Measurements from ENCODE around the gene CAMTA1. TPM values are rescaled to one million over a fixed set of nuclear protein-coding genes. Genes with fewer than 3 reads are reported as not detected.

Gene CAMTA1
- total RNA-seq, 1 donor from 2014 or later = 72.4 TPM

DNA sequence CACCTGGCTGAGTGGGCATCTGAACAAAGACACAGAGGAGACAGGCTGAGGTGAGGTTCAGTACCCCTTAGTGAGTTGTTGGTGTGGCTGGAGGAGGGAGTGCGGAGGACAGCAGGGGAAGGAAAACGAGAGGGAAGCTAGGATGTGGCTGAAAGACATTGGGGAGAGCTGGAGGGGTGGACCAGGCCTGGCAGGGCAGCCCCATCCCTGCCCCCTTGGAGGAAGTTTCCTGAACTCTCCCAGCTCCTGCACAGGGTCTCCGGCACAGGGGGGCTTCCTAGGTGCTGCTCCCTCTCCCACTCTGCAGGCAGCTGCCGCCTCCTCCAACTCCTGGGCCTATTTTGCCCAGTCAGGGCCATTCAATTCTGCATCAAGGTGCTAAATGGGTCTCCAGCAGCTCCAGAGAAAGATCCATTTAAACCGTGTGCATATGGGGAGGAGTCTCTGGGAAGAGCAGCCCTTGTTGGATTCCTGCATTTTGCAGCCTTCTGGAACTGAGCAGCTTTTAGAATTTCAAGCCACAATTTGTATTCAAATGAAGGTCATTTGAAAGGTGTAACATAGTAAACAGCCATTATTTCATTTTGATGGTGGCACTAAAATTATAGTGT is 193.9 kb downstream of the CAMTA1 start:
- intact Hi-C loops (cut with DNase I) = no loop called here
- DNase-seq (ENCODE audit: low spot score) (no peak), ATAC-seq (no peak)

- ATAC-seq = no peak
- no peak for DNase-seq (ENCODE audit: low spot score)
- intact Hi-C loops (cut with DNase I) = loop anchor here (1.0 kb wide), 1 partner anchor 40 kb away; no protein-coding TSS in a partner anchor
Measured at GRCh38 chr1:6981595-6981994, 196.3 kb downstream of the CAMTA1 start.

DNA sequence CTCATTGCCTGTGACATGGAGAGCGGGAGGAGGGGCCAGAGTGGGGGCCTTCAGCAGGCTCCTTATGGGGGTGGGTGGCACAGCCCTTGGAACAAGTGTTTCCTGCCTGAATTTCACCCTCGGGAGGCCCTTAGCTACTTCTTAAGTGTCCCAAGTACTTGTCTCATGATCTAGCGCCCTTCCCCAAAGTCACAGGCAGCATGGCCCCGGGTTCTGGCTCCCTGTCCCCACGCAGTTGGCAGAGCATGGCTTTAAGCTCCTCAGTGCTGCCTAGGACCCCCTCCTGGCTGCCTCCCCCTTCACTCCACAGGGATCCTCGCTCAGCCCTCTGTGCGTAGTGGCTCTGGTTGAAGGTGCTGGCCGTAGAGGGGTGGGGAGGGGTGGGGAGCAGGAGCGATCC is 197.2 kb downstream of the CAMTA1 start:
- ATAC-seq = no peak
- intact Hi-C loops (cut with DNase I) = no loop called here
- DNase-seq (ENCODE audit: low spot score) = no peak

- intact Hi-C loops (cut with DNase I) = no loop called here
- no peak for DNase-seq (ENCODE audit: low spot score)
Measured at GRCh38 chr1:6982860-6983259, 197.6 kb downstream of the CAMTA1 start.

DNA sequence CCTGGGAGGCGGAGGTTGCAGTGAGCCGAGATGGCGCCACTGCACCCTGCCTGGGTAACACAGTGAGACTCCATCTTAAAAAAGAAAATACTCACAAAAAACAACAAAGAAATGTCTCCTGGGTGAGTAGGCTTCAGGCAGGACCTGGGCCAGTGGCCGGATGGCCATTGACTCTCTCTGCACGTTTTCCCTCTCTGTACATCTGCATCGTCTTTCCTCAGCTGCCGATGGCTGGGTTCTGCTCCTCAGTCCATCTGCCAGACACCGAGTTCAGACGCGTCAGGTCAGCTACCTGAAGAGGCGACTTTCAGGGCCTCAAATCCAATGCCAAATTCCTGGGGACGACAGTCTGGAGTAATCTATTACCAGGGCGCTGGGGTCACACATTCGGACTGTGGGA is 199.3 kb downstream of the CAMTA1 start:
- intact Hi-C loops (cut with DNase I) = no loop called here
- no peak for DNase-seq (ENCODE audit: low spot score)
- no peak for ATAC-seq

More at GRCh38 chr1:6982860-6983259, 197.6 kb downstream of the CAMTA1 start:
- ATAC-seq = no peak

DNA sequence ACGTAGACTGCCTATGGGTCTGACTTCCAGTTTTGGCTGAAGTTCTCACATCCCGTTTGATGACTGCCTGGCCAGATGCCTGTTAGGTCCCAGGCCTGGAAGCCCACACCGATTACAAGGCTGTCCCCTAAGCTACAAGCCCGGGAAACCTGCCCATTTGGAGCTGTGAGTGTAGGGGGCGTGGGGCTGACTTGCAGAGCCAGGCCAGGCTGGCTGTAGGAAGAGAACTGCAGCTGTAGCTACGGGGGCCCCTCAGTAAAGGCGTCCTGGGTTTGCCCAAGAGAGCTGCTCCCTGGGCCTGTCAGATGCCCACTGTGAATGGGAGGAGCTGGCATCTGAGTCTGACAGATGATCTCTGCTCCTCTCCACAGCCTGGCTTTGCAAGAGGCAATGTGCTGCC is 199.7 kb downstream of the CAMTA1 start:
- intact Hi-C loops (cut with DNase I) = no loop called here
- DNase-seq (ENCODE audit: low spot score) (no peak), ATAC-seq (no peak)

DNA sequence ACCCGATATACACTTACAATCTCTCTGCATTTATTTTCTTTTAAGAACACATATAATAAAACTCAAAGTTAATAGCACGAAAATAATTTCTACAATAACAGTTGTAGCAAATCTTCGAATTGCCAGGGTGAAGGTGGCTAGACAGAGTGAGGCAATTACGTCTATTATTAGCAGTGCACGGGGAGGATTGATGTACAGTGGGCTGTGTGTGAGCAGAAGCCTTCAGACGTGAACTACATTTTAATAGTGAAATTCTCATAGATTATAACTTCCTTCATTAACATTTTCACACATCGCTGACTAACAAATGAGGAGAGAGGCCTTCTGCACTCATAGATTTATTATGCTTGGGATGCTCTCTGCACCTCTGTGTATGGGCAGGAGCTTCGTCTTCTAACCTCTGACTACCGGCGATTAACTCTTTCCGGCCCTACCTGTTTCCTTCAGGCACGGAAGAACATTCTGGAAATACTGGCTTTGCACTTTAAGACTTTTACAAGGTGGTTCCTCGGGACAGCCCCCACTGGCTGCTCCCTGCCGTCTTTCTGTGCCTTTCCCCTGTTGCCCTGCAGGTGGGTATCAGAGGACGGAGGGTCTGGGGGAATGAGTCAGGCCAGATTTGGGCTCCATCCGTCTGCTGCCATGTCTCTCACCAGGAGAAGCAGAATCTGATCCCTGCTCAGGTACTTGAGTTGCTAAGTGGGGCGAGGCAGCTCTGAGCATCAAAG is 200.5 kb downstream of the CAMTA1 start:
- DNase-seq (ENCODE audit: low spot score) (no peak), ATAC-seq (no peak)
- intact Hi-C loops (cut with DNase I) = no loop called here

DNA sequence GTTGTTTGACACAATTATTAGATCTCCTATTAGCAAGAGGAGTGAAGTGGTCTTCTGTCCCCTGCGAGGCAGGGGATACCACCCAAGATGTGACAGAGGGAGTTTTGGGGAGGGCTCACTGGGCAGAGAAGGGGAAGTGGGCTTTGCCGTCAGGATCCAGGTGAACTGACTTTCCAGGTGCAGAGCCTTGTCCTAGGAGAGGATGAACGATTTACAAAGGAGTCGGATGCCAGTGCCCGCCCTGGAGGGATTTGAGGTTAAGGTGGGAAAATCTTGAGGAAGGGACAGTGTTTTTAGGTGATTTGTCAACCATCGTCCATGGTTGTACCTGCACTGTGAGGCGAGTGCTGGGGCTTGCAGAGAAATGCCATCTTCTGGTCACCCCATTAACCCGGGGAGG is 201.0 kb downstream of the CAMTA1 start:
- no peak for ATAC-seq
- DNase-seq (ENCODE audit: low spot score) = no peak
- intact Hi-C loops (cut with DNase I) = no loop called here

- intact Hi-C loops (cut with DNase I) = no loop called here
- DNase-seq (ENCODE audit: low spot score) (no peak), ATAC-seq (no peak)
Measured at GRCh38 chr1:6987940-6988339, 202.7 kb downstream of the CAMTA1 start.

GRCh38 chr1:6988796-6989195 is 203.5 kb downstream of the CAMTA1 start:
- DNase-seq (ENCODE audit: low spot score) = no peak
- intact Hi-C loops (cut with DNase I) = no loop called here
- no peak for ATAC-seq

GRCh38 chr1:6989212-6990159 is 204.2 kb downstream of the CAMTA1 start:
- intact Hi-C loops (cut with DNase I) = no loop called here
- DNase-seq (ENCODE audit: low spot score) (no peak), ATAC-seq (no peak)

GRCh38 chr1:6991266-6991665 is 206.0 kb downstream of the CAMTA1 start:
- no peak for ATAC-seq
- no peak for DNase-seq (ENCODE audit: low spot score)
- intact Hi-C loops (cut with DNase I) = no loop called here

GRCh38 chr1:6995789-6996188 is 210.5 kb downstream of the CAMTA1 start:
- no peak for DNase-seq (ENCODE audit: low spot score)
- intact Hi-C loops (cut with DNase I) = no loop called here
- ATAC-seq = no peak

- no peak for ATAC-seq
Measured at GRCh38 chr1:6996371-6996770, 211.1 kb downstream of the CAMTA1 start.

DNA sequence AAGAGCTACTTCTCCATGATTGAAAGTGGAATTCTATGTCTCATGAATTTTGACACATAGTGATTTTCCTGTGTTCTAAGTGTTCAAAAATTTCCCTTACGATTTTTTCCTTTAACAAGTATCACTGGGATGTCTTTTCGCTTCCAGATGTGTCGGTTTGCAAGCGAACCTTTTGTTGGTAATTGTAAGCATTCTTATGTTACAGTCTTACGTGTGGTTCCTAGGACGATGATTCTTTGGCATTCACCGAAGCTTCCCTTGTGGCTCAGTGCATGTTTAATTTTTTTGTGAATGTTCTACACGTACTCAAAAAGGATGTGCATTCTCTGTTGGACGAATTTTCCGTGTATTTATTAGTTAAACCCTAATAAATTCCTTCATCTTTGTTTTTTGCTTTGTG is 211.6 kb downstream of the CAMTA1 start:
- ATAC-seq = no peak
- DNase-seq (ENCODE audit: low spot score) = no peak
- intact Hi-C loops (cut with DNase I) = no loop called here

More at GRCh38 chr1:6996371-6996770, 211.1 kb downstream of the CAMTA1 start:
- intact Hi-C loops (cut with DNase I) = no loop called here
- no peak for DNase-seq (ENCODE audit: low spot score)

DNA sequence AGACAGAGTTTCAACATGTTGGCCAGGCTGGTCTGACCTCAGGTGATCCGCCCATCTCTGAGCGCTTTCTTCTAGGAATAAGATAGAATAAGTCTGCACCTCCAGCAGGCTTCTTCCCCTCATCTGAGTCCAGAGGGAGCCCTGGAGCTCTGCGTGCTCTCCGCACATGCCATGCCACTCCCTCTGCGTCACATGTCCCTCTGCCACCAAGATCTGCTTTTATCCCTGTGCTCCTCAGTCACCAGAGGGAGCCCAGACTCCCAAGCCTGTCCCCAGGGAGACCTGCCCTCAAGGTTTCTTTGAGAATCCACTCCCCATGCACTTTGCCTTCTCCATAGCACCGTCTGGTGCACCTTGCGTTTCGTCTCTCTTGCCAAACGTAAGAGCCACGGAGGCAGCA is 213.0 kb downstream of the CAMTA1 start:
- intact Hi-C loops (cut with DNase I) = no loop called here
- DNase-seq (ENCODE audit: low spot score) (no peak), ATAC-seq (no peak)

DNA sequence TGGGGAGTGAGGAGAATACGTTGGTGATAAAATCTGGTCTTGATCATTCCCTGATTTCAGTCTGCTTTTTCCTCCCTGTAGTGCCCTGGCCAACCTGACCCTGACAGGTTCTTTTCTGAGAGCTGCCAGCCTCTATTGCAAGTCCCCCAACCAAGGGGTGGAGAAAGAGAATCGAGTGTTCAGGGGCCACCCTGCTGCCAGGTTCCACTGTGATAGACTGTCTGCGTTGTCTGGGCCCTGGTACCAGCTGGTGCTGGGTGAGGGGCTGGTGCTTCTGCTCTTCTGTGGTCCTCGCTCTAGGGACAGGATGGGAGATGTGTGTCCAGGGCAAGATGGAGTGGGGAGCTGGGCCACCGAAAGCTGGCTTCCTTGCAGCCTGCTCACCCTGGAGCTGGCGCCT is 214.6 kb downstream of the CAMTA1 start:
- ATAC-seq (no peak), DNase-seq (ENCODE audit: low spot score) (no peak)
- intact Hi-C loops (cut with DNase I) = no loop called here

GRCh38 chr1:7000720-7001119 is 215.5 kb downstream of the CAMTA1 start:
- ATAC-seq = no peak
- no peak for DNase-seq (ENCODE audit: low spot score)
- intact Hi-C loops (cut with DNase I) = no loop called here

DNA sequence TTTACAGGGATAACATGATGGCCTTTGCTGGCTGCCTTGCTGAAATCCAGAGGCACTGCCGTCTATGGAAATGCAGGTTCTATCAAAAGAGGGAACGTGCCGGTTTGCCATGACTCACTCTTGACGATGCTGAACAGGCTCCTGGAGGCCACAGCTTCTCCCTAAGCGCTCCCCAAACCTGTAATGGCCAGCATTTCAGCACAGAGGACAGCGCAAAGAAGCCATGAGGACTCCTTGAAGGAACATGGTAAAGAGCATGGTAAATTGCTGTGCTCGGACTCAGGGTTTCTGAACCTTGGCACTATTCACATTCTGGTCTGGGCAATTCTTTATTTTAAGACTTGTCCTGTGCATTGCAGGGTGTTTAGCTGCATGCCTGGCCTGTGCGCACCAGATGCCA is 217.5 kb downstream of the CAMTA1 start:
- intact Hi-C loops (cut with DNase I) = no loop called here
- ATAC-seq = no peak
- no peak for DNase-seq (ENCODE audit: low spot score)

- ATAC-seq = no peak
- no peak for DNase-seq (ENCODE audit: low spot score)
- intact Hi-C loops (cut with DNase I) = no loop called here
Measured at GRCh38 chr1:7003676-7004075, 218.4 kb downstream of the CAMTA1 start.

All from sciatic nerve (tissue), 2 donors.